HL-60 (cell line): ENCODE data around the gene ZNF611.

Experiments
- DNase-seq, 2 experiments: peaks; one replicate each; pipeline ENCODE4 v3.0.0-alpha.2; 2010 to 2020; ENCODE audit warnings: low read depth in 1 of 2, low spot score in 1 of 2
- H3K27ac ChIP-seq: fragments of 250-450 bp; sonication (Bioruptor Pico); replicated peaks from 2 replicates; pipeline ENCODE4 v1.5.1; 2020; ENCODE audit warnings: mild to moderate bottlenecking, moderate library complexity
- H3K27me3 ChIP-seq: fragments of 250-450 bp; sonication (Bioruptor Pico); 2 replicates; pipeline ENCODE4 v1.5.1; 2021; ENCODE audit warnings: mild to moderate bottlenecking, moderate library complexity; ENCODE audit not compliant: insufficient read depth, poor library complexity, severe bottlenecking
- H3K4me3 ChIP-seq: replicated peaks from 2 replicates; pipeline ENCODE4 v1.5.1; 2011; ENCODE audit warnings: mild to moderate bottlenecking, control low read depth, low read length; ENCODE audit not compliant: insufficient read depth
- GABPA ChIP-seq: IDR thresholded peaks from 2 replicates; pipeline ENCODE4 v1.6.1; 2012; ENCODE audit warnings: low read depth
- POLR2AphosphoS5 ChIP-seq: IDR thresholded peaks from 2 replicates; pipeline ENCODE4 v1.6.1; 2012; ENCODE audit warnings: low read depth
- SPI1 ChIP-seq: IDR thresholded peaks from 2 replicates; pipeline ENCODE4 v1.6.1; 2012; ENCODE audit warnings: low read depth, mild to moderate bottlenecking, borderline replicate concordance
- TF ChIP-seq, protein P1 (sequence below): IDR thresholded peaks from one replicate; pipeline ENCODE4 v1.5.1; 2011; ENCODE audit warnings: low read length, control low read depth, inconsistent platforms; ENCODE audit not compliant: insufficient read depth
- TF ChIP-seq, protein P2 (sequence below): IDR thresholded peaks from 2 replicates; pipeline ENCODE4 v1.6.1; 2012; ENCODE audit warnings: low read depth; ENCODE audit not compliant: insufficient replicate concordance

The ZNF611 gene

DNA sequence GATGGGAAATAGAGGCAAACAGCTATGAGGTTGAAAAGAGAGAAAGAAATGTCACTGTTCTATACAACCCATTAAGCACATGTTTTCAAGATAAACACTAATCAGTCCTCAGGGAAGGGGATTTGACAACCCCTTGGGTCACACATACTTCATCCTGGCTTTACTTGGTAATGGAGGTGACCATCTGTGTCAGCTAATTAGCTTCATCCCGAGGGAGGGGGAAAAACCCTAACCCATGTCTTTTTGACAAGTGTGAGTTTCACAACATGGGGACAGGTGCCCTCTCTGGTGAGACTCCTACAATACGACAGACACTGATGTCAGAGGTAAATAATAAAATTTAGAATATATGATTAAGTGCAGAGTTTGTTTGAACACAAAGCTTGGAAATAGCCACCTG, 43.1 kb downstream of the ZNF611 start:
- DNase-seq = no peak
- Histone ChIP-seq H3K27me3 (no peaks in the 10 kb centered on the region), H3K27ac (no peak overlapping the region), H3K4me3 (no peak overlapping the region)
- TF ChIP-seq POLR2AphosphoS5 = no peak
- TF ChIP-seq GABPA = no peak
- TF ChIP-seq, protein P1, sequence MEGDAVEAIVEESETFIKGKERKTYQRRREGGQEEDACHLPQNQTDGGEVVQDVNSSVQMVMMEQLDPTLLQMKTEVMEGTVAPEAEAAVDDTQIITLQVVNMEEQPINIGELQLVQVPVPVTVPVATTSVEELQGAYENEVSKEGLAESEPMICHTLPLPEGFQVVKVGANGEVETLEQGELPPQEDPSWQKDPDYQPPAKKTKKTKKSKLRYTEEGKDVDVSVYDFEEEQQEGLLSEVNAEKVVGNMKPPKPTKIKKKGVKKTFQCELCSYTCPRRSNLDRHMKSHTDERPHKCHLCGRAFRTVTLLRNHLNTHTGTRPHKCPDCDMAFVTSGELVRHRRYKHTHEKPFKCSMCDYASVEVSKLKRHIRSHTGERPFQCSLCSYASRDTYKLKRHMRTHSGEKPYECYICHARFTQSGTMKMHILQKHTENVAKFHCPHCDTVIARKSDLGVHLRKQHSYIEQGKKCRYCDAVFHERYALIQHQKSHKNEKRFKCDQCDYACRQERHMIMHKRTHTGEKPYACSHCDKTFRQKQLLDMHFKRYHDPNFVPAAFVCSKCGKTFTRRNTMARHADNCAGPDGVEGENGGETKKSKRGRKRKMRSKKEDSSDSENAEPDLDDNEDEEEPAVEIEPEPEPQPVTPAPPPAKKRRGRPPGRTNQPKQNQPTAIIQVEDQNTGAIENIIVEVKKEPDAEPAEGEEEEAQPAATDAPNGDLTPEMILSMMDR = no peak
- TF ChIP-seq, protein P2, sequence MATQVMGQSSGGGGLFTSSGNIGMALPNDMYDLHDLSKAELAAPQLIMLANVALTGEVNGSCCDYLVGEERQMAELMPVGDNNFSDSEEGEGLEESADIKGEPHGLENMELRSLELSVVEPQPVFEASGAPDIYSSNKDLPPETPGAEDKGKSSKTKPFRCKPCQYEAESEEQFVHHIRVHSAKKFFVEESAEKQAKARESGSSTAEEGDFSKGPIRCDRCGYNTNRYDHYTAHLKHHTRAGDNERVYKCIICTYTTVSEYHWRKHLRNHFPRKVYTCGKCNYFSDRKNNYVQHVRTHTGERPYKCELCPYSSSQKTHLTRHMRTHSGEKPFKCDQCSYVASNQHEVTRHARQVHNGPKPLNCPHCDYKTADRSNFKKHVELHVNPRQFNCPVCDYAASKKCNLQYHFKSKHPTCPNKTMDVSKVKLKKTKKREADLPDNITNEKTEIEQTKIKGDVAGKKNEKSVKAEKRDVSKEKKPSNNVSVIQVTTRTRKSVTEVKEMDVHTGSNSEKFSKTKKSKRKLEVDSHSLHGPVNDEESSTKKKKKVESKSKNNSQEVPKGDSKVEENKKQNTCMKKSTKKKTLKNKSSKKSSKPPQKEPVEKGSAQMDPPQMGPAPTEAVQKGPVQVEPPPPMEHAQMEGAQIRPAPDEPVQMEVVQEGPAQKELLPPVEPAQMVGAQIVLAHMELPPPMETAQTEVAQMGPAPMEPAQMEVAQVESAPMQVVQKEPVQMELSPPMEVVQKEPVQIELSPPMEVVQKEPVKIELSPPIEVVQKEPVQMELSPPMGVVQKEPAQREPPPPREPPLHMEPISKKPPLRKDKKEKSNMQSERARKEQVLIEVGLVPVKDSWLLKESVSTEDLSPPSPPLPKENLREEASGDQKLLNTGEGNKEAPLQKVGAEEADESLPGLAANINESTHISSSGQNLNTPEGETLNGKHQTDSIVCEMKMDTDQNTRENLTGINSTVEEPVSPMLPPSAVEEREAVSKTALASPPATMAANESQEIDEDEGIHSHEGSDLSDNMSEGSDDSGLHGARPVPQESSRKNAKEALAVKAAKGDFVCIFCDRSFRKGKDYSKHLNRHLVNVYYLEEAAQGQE = no peak
- no peak for TF ChIP-seq SPI1

DNA sequence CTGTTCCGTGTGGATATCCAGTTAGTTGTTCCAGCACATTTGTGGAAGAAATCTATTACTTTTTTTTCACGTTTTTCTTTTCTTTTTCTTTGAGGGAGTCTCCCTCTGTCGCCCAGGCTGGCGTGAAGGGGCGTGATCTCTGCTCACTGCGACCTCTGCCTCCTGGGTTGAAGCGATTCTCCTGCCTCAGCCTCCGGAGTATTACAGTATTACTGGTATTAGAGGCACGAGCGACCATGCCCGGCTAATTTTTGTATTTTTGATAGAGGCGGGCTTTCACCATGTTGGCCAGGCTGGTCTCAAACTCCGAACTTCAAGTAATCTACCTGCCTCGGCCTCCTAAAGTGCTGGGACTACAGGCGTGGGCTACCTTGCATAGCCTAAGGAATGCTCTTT, 43.6 kb downstream of the ZNF611 start:
- no peak for DNase-seq
- TF ChIP-seq POLR2AphosphoS5 (no peak), SPI1 (no peak), GABPA (no peak)
- TF ChIP-seq, protein P1 = no peak
- TF ChIP-seq, protein P2 = no peak
- no peak overlapping the region for H3K4me3 ChIP-seq
- H3K27me3 ChIP-seq = no peaks in the 10 kb centered on the region
- peak overlapping the region; percentile 74 for H3K27ac ChIP-seq

DNA sequence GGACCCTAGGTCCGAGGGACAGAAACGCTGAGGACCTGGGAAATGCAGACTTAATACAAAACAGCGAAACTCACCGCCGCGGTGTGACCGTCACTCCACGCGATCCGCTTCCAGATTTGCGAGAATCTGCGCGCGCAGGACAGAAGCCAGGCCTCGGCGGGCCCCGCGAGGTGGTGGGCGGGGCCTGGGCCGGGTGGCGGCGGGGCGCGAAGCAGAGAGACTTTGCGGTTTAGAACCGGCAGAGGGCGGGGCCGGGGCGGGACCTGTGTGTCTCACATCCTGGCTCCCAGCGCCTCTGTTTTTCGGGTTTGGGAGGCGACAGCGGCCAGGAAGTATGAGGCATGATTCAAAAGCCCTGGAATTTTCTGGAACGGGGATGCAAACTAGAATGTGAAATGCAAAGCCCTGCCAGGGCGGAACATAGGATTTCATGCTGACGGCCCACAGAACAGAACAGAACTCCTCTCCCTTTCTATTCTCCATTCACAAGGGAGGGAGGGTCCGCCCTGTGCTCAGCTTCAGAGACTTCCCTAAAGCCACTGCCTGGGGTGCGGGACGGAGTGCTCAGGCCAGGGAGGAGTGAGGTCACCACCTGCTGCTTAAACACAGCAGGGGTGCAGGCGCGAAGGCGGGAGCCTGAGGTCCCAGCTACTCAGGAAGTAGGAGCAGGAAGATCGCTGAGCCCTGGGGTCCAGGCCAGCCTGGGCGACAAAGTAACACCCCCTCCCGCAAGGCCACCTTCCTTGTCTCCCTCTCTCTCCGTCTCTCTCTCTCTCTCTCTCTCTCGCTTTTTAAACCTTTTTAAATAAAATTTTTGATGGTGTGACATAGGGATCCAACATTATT, 44.3 kb downstream of the ZNF611 start:
- peak; percentile 66 to 94 for DNase-seq
- peak; percentile 65; the same call in 1 of the 2 replicates for TF ChIP-seq SPI1
- TF ChIP-seq POLR2AphosphoS5 = peak; percentile 42
- TF ChIP-seq, protein P2 = no peak
- no peaks in the 10 kb centered on the region for H3K27me3 ChIP-seq
- H3K4me3 ChIP-seq = peak overlapping the region; percentile 40
- H3K27ac ChIP-seq = peak overlapping the region; percentile 74
